GM12873 (cell line): ENCODE measurements around the gene BRD3OS.

Source experiments
- TF ChIP-seq, protein P1 (sequence below): IDR thresholded peaks from 2 replicates; pipeline ENCODE4 v1.5.1; 2012; ENCODE audit warnings: low read depth, mild to moderate bottlenecking, moderate library complexity, low read length, control low read depth; ENCODE audit not compliant: insufficient read depth; ENCODE audit errors: missing control alignments

BRD3OS gene

DNA sequence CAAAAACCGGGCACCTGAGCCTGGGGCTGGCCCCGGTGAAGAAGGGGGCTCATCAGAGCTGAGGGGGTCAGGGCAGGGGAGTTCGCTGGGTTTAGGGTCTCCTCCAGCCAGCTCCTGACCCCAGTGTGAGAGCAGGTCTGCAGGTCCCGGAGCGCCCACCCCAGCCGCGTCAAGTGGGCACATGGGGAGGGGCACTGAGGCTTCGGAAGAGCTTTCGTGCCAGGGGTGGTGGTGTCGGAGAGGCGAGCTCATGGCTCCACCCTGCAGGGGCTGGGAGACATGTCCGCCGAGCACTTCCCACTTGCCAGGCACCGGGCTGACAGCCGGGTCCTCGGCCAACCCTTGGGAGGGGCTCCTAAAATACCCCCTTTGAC lies 46.4 kb upstream of the BRD3OS start:
- TF ChIP-seq, protein P1, sequence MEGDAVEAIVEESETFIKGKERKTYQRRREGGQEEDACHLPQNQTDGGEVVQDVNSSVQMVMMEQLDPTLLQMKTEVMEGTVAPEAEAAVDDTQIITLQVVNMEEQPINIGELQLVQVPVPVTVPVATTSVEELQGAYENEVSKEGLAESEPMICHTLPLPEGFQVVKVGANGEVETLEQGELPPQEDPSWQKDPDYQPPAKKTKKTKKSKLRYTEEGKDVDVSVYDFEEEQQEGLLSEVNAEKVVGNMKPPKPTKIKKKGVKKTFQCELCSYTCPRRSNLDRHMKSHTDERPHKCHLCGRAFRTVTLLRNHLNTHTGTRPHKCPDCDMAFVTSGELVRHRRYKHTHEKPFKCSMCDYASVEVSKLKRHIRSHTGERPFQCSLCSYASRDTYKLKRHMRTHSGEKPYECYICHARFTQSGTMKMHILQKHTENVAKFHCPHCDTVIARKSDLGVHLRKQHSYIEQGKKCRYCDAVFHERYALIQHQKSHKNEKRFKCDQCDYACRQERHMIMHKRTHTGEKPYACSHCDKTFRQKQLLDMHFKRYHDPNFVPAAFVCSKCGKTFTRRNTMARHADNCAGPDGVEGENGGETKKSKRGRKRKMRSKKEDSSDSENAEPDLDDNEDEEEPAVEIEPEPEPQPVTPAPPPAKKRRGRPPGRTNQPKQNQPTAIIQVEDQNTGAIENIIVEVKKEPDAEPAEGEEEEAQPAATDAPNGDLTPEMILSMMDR: no peak

DNA sequence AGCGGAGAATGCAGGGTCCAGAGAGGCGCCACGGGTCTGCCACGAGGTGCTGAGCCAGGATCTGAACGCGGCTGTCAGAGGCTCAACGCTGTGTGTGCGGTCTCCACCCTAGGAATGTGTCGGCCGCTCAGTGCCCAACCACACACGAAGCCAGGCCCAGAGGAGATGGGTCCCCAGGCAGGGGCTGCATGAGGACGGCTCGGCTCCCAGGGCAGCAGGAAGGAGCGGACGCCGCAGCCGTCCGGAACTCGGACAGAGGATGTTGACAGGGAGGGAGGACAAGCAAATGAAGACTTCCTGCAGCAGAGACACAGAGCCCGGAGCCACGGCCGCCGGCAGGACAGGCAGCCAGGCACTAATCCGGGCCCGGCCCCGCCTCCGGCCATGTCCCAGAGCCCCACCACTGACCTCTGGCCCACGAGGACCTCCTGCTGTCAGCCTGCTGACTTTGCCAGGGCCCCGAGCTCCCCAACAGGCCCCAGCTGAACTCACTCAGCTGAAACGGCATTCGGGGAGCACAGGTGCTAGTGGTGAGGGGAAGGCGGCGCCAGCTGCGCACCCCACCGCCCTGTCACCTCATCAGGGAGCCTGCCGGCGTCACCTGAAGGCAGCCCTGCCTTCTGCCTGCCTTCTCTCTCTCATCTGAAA lies 45.9 kb upstream of the BRD3OS start:
- TF ChIP-seq, protein P1: no peak

DNA sequence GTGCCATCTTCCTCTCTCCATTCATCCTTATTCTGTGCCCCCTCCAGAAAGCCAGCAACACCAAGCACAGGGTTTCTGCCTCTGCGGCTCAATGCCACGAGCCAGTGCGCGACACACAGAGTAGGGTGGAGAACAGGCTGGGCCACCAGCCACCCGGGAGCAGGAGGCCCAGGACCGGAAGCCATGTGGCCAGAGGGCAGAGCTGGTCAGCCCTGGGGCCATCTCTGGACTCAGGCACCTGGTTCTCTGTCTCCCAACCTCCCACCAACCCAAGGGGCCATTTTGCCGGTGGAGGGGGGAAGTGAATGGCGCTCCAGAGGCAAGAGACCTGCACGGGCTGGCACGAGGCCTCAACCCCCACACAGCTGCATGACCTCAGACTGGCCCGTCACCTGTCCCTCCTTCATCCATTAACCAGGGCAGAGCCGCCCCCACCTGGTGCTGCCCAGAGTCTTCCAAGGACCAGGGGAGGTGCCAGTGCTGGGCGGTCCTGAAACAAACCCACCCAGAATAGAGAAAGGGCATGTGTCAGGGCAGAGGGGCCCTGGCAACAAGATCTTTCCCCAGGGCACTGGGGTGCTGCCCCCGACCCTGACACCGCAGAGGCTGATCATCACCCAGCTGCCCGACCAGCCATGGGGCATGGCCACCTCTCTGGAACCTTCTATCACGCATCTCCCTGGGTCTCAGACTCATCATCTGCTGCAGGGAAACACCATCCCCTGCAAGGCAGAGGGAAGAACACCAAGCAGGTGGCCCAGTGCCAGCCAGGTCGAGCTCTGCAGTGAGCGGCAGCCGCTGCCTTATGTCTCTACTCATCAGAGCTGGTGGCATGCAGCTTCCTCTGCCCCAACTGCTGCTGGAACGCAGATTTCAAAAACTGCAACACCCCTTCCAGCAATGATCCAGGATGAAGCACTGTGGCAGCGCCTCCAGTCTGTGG lies 45.1 kb upstream of the BRD3OS start:
- TF ChIP-seq, protein P1: no peak

DNA sequence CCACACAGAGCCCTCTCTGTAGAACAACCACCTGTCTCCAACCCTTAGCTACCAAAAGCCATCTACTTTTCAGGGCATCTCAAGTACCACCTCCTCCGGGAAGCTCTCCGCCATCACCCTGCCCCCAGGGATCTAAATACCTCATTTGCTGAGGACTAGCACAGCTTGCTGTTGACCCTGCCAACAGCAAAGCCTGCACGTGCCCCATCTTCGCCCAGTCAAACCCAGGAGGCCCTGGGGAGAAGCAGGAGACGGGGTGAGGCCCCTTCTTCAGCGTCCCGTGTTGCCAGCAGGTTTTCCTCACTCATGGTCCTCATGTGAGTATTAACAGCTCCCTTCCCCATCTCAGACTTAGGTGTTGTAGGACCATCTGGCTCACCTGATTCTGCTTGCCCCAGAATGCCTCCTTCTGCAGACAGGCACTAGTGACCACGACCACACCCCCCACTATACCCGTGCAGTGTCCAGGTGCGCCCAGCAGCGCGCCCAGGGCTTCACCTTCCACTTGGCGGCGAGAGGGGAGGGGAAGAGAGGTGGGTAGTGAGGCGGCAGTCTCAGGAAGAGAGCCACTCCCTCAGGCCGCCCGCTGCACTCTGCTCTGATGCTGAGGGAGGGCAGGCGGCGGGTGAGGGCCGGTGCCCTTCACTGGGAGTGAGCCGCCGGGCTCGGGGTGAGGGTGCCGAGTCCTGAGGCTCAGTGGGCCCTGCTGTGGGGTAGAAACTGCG lies 44.3 kb upstream of the BRD3OS start:
- TF ChIP-seq, protein P1: no peak

DNA sequence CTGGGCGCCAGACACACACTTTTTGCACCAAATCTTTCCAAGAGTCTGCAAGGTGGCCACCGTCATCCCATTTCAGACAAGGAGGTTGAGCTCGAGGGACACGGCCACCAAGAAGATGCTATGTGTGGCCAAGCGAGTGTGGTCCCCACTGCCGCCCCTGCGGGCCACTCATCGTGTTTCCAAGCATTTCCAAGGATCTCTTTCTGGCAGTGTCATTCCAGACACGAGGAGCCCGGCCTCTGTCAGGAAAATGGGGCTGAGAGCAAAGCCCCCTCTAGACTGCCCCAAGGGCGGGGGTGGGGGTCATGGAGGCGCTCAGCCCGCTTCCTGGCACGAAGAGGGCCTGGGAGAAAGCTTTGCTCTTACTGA lies 43.7 kb upstream of the BRD3OS start:
- TF ChIP-seq, protein P1: no peak

DNA sequence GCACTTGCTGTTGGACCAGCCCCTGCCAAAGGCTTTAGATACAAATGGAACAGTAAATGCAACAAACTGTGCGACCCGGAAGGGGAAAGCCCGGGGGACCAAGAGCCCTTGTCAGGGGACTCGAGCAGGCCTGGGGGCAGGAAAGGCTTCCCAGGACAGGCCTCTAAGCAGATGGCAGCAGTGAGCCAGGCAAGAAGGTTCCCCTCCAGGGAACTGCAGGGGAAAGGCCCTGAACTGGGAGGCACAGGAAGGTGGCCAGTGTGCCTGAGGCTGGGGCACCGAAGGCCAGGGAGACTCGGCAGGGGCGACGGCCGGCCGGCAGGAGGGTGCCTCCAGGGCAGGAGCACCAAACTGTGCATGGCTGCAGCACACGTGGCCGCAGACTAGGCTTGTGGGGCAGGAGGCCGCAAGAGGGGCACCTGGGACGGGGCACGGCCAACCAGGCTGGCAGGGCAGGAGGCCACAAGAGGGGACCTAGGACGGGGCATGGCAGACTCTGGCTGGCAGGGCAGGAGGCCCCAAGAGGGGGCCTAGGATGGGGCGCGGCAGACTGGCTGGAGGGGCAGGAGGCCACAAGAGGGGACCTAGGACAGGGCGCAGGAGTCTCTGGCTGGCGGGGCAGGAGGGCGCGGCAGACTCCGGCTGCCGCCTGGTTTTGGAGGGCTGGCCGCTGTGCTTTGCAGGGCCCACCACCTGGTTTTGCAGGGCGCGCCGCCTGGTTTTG lies 43.2 kb upstream of the BRD3OS start:
- TF ChIP-seq, protein P1: no peak
